Endothelial cell of umbilical vein (primary cell): ENCODE measurements around the gene YWHAQ. TPM values are rescaled to one million over a fixed set of nuclear protein-coding genes. Genes with fewer than 3 reads are reported as not detected.

Experiments used
- BruUV-seq: library from RNA; stranded (reverse); fragments of 400-500 nt; replicated peaks from 2 replicates; lab custom pipeline; 2021; lab: Mats Ljungman, UMichigan
- CTCF ChIA-PET: fragments of 300-600, 350-600 bp; sonication (Branson Sonifier 250); formaldehyde crosslinking; loops from one replicate; lab custom pipeline; 2021; ENCODE audit warnings: antibody characterized with exemption, inconsistent platforms; lab: Charles Lee
- POLR2A ChIA-PET: fragments of 300-600, 350-600 bp; sonication (Branson Sonifier 250); formaldehyde crosslinking; loops from one replicate; lab custom pipeline; 2021; ENCODE audit warnings: antibody characterized with exemption, inconsistent platforms; lab: Charles Lee
- DNase-seq: peaks from one replicate; pipeline ENCODE4 v3.0.0-alpha.2; 2011; ENCODE audit warnings: low read depth, low spot score
- FAIRE-seq: peaks from 2 replicates; lab custom pipeline; 2011; peaks lifted over from hg19 to GRCh38; lab: Jason Lieb, UNC
- H2AFZ ChIP-seq: 2 replicates; pipeline ENCODE4 v1.6.0; 2012; ENCODE audit warnings: low read depth, low read length, control low read depth, inconsistent platforms
- H3K27ac ChIP-seq: 2 replicates; pipeline ENCODE4 v1.5.1; 2011; ENCODE audit warnings: low read depth, mild to moderate bottlenecking, control low read depth, low read length, moderate library complexity; ENCODE audit not compliant: insufficient read depth
- H3K27me3 ChIP-seq, 2 experiments: 2 replicates each; pipeline versions ENCODE4 v1.6.0 to v1.6.1; 2011; ENCODE audit warnings: low read length in 2 of 2, mixed read lengths in 1 of 2; ENCODE audit not compliant: control insufficient read depth in 2 of 2, insufficient read depth in 2 of 2
- H3K36me3 ChIP-seq, 2 experiments: 2 replicates in 1 of 2; 3 replicates in 1 of 2; pipeline ENCODE4 v1.5.1; 2011; ENCODE audit warnings: low read length in 2 of 2, mild to moderate bottlenecking in 1 of 2, moderate library complexity in 1 of 2; ENCODE audit not compliant: control insufficient read depth in 2 of 2, insufficient read depth in 2 of 2; ENCODE audit errors: extremely low read depth in 1 of 2
- H3K4me1 ChIP-seq: 3 replicates; pipeline ENCODE4 v1.5.1; 2011; ENCODE audit warnings: mild to moderate bottlenecking, low read length; ENCODE audit not compliant: control insufficient read depth, insufficient read depth; ENCODE audit errors: extremely low read depth
- H3K4me2 ChIP-seq: 2 replicates; pipeline ENCODE4 v1.6.1; 2011; ENCODE audit warnings: low read length, control low read depth, mixed read lengths; ENCODE audit not compliant: insufficient read depth
- H3K4me3 ChIP-seq, 3 experiments: fragments of 200-600 bp in 1 of 3; sonication (generic), shearing (Covaris generic) in 1 of 3; replicated peaks in 1 of 3; 2 replicates each; pipeline ENCODE4 v1.5.1; 2011 to 2016; ENCODE audit warnings: control low read depth in 3 of 3, low read length in 3 of 3, mild to moderate bottlenecking in 2 of 3, inconsistent platforms in 1 of 3, low read depth in 1 of 3, moderate library complexity in 1 of 3; ENCODE audit not compliant: insufficient read depth in 1 of 3
- H3K79me2 ChIP-seq: 2 replicates; pipeline ENCODE4 v1.6.0; 2012; ENCODE audit warnings: low read length, inconsistent platforms; ENCODE audit not compliant: control insufficient read depth, insufficient read depth
- H3K9ac ChIP-seq: replicated peaks from 2 replicates; pipeline ENCODE3; 2011; ENCODE audit warnings: low read length, control low read depth; ENCODE audit not compliant: insufficient read depth; ENCODE audit errors: extremely low read depth
- H3K9me1 ChIP-seq: replicated peaks from 3 replicates; pipeline ENCODE4 v1.6.0; 2011; ENCODE audit warnings: mild to moderate bottlenecking, low read length; ENCODE audit not compliant: control insufficient read depth, insufficient read depth; ENCODE audit errors: extremely low read depth
- H3K9me3 ChIP-seq: replicated peaks from 2 replicates; pipeline ENCODE4 v1.5.1; 2012; ENCODE audit warnings: low read length, inconsistent platforms; ENCODE audit not compliant: control insufficient read depth, insufficient read depth
- H4K20me1 ChIP-seq: replicated peaks from 2 replicates; pipeline ENCODE3; 2011; ENCODE audit warnings: mild to moderate bottlenecking, low read length; ENCODE audit not compliant: control insufficient read depth, insufficient read depth; ENCODE audit errors: extremely low read depth
- EZH2 ChIP-seq: IDR thresholded peaks from 2 replicates; pipeline ENCODE4 v1.6.1; 2012; ENCODE audit warnings: borderline replicate concordance, low read depth, mild to moderate bottlenecking, moderate library complexity, low read length, inconsistent platforms; ENCODE audit not compliant: severe bottlenecking
- FOS ChIP-seq: IDR thresholded peaks from 2 replicates; pipeline ENCODE4 v1.6.1; 2011; ENCODE audit warnings: mild to moderate bottlenecking, low read length, moderate library complexity, borderline replicate concordance; ENCODE audit not compliant: insufficient read depth
- GATA2 ChIP-seq: IDR thresholded peaks from 2 replicates; pipeline ENCODE4 v1.7.0; 2011; ENCODE audit warnings: low read depth, mild to moderate bottlenecking, moderate library complexity, mixed read lengths, low read length; ENCODE audit not compliant: insufficient read length, insufficient read depth
- JUN ChIP-seq: IDR thresholded peaks from 2 replicates; pipeline ENCODE4 v1.6.1; 2011; ENCODE audit warnings: borderline replicate concordance, low read depth; ENCODE audit not compliant: insufficient read length, insufficient read depth
- MAX ChIP-seq: IDR thresholded peaks from 2 replicates; pipeline ENCODE4 v1.6.1; 2011; ENCODE audit not compliant: insufficient read depth, insufficient read length
- MYC ChIP-seq: IDR thresholded peaks from one replicate; pipeline ENCODE4 v1.6.1; 2011; ENCODE audit warnings: mild to moderate bottlenecking, low read depth, low read length
- POLR2A ChIP-seq: IDR thresholded peaks from 2 replicates; pipeline ENCODE4 v1.6.1; 2012; ENCODE audit warnings: low read depth, mild to moderate bottlenecking, control low read depth, low read length
- POLR2AphosphoS5 ChIP-seq: IDR thresholded peaks from 2 replicates; pipeline ENCODE4 v1.6.1; 2012; ENCODE audit warnings: low read depth, mild to moderate bottlenecking, control low read depth, low read length, moderate library complexity; ENCODE audit not compliant: insufficient read depth
- dilution Hi-C: fragments of 300-500 bp; cut with MboI; formaldehyde crosslinking; loops from one replicate; pipeline ENCODE4 v1.15.0; 2019; ENCODE audit warnings: low sequenced_read_pairs; ENCODE audit not compliant: extremely low pct_ligation_motif_present
- intact Hi-C: fragments of 100-400 bp; cut with micrococcal nuclease; formaldehyde crosslinking; loops from one replicate; pipeline ENCODE4 v1.10.0; 2022
- polyA plus RNA-seq, 4 experiments: library from polyadenylated mRNA; depleted of rRNA in 3 of 4; stranded (reverse) in 3 of 4; unstranded in 1 of 4; fragments of >200 nt; gene quantifications; 2 replicates each; pipeline versions ENCODE4 v1.2.1 to v1.2.3, GENCODE V29; 2011 to 2012; ENCODE audit warnings: missing spikeins in 1 of 4
- total RNA-seq: library from RNA; stranded (reverse); gene quantifications from 2 replicates; pipeline ENCODE4 v1.2.3, GENCODE V29; 2021
- TF ChIP-seq, protein P1 (sequence below), 2 donors: IDR thresholded peaks; 1 replicate in 1 of 2; 2 replicates in 1 of 2; pipeline ENCODE4 v1.5.1; 2011; ENCODE audit warnings: low read length in 2 of 2, mild to moderate bottlenecking in 2 of 2, moderate library complexity in 2 of 2, control low read depth in 1 of 2, inconsistent platforms in 1 of 2, low read depth in 1 of 2; ENCODE audit not compliant: insufficient read depth in 1 of 2; ENCODE audit errors: extremely low read depth in 1 of 2

Gene YWHAQ
- total and polyA plus RNA-seq, 2 donors (not counting 3 experiments of a cell fraction or from before 2014, with no cell fraction given) = 217 to 456 TPM

DNA sequence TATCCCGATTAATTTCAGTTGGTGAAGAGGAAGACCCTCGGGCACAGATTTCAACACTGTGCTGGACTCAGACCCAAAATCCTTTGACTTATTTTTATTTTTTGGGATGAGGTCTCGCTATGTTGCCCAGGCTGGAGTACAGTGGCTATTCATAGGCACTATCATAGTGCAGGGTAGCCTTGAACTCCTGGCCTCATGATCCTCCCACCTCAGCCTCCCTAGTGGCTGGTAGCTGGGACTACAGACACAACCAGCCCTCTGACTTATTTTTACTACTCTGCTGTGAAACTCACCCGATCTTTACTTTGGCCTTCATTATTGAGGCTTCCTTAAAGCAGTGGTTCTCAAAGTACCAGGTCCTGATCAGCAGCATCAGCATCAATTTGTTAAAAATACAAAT lies 57.0 kb downstream of the YWHAQ start:
- Histone ChIP-seq H2AFZ (no peak overlapping the region), H3K9ac (no peak overlapping the region), H3K27me3 (no peaks in the 10 kb centered on the region), H3K36me3 (no peaks in the 10 kb centered on the region), H3K9me3 (no peaks in the 10 kb centered on the region), H3K27ac (no peak overlapping the region), H3K4me3 (no peak overlapping the region), H3K9me1 (no peaks in the 10 kb centered on the region), H3K4me1 (peaks cover 10% of the 10 kb centered on the region), H3K4me2 (no peak overlapping the region), H4K20me1 (no peaks in the 10 kb centered on the region), H3K79me2 (no peaks in the 10 kb centered on the region)
- dilution Hi-C loops = no loop called here
- ChIA-PET POLR2A (no interaction called here), CTCF (interaction anchor here (0.6 to 1.6 kb wide), 4 partner anchors 9 to 21 kb away, joined by 3 to 5 read pairs (median 4); no protein-coding TSS in a partner anchor)
- TF ChIP-seq POLR2A = peak; percentile 33
- TF ChIP-seq GATA2 = no peak
- TF ChIP-seq, protein P1, sequence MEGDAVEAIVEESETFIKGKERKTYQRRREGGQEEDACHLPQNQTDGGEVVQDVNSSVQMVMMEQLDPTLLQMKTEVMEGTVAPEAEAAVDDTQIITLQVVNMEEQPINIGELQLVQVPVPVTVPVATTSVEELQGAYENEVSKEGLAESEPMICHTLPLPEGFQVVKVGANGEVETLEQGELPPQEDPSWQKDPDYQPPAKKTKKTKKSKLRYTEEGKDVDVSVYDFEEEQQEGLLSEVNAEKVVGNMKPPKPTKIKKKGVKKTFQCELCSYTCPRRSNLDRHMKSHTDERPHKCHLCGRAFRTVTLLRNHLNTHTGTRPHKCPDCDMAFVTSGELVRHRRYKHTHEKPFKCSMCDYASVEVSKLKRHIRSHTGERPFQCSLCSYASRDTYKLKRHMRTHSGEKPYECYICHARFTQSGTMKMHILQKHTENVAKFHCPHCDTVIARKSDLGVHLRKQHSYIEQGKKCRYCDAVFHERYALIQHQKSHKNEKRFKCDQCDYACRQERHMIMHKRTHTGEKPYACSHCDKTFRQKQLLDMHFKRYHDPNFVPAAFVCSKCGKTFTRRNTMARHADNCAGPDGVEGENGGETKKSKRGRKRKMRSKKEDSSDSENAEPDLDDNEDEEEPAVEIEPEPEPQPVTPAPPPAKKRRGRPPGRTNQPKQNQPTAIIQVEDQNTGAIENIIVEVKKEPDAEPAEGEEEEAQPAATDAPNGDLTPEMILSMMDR (IDR thresholded peaks at IDR 0.05; ENCODE audit: extremely low read depth in 1 of 2, insufficient read depth in 1 of 2, low read depth in 1 of 2, low read length in 2 of 2) = peak in 1 of 2 donors; percentile 24
- no peak for DNase-seq
- FAIRE-seq = peak; percentile 8
- intact Hi-C loops = no loop called here
- BruUV-seq = no TSS peak

DNA sequence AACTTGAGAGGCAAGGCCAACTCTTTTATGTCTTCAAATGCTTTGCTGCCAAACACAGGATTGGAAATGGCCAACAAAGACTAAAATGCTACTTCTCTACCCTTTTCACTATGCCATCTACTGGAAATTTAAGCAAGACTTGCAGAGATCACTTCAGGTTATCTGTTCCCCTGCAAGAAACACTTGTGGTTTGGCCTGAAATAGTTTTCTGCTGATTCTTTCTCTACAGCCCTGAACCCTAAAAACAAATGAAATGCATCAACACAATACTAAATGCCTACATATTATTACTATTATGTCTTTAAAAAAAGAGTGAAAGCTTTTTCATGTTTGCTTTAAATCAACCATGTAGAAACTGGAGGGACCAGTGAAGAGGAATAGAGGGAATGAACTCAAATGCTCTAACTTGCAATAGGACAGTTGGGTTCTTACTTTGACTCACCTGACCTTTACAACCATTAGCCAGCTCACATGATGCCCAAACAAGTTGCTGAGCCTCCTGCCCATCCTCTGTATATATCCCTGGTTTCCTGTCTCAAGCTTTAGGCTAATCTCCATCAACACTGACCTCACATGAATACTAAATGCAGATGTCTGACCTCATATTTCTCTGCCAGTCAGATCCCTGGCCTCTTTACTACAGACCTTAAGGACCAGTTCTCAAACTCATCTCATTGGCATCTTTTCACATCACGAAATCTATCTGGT lies 57.6 kb downstream of the YWHAQ start:
- no peak for FAIRE-seq
- no peak for TF ChIP-seq FOS
- TF ChIP-seq GATA2 = no peak
- TF ChIP-seq, protein P1 (IDR thresholded peaks at IDR 0.05; ENCODE audit: extremely low read depth in 1 of 2, insufficient read depth in 1 of 2, low read depth in 1 of 2, low read length in 2 of 2) = no peak
- no peak for TF ChIP-seq MYC
- no peak for TF ChIP-seq POLR2A
- TF ChIP-seq EZH2 = no peak
- TF ChIP-seq POLR2AphosphoS5 = no peak
- no peak for TF ChIP-seq JUN
- no peak for TF ChIP-seq MAX
- no peak overlapping the region for H3K4me2 ChIP-seq
- no peak overlapping the region for H3K27ac ChIP-seq
- intact Hi-C loops (no loop called here), dilution Hi-C loops (no loop called here)
- DNase-seq = no peak
- no peaks in the 10 kb centered on the region for H3K36me3 ChIP-seq
- H3K4me3 ChIP-seq = no peak overlapping the region
- no peak overlapping the region for H3K9ac ChIP-seq
- H3K4me1 ChIP-seq = peaks cover 10% of the 10 kb centered on the region
- POLR2A ChIA-PET = no interaction called here
- no peaks in the 10 kb centered on the region for H3K9me1 ChIP-seq
- H3K79me2 ChIP-seq = no peaks in the 10 kb centered on the region
- no peaks in the 10 kb centered on the region for H3K9me3 ChIP-seq
- H4K20me1 ChIP-seq = no peaks in the 10 kb centered on the region
- no TSS peak for BruUV-seq
- CTCF ChIA-PET = interaction anchor here (1.2 kb wide), 1 partner anchor 8 kb away, joined by 4 read pairs; no protein-coding TSS in a partner anchor
- H2AFZ ChIP-seq = no peak overlapping the region
- no peaks in the 10 kb centered on the region for H3K27me3 ChIP-seq
